Lower lobe of right lung (tissue), 2 donors: ENCODE data around the gene PIGK. TPM values are rescaled to one million over a fixed set of nuclear protein-coding genes. Genes with fewer than 3 reads are reported as not detected.

ENCODE experiments used
- ATAC-seq, 2 donors: fragments of 200-7000 bp; cut with Tn5 transposase; one replicate each; pipeline ENCODE4 v1.9.1; 2020 to 2022; ENCODE audit warnings: mild to moderate bottlenecking in 2 of 2, moderate library complexity in 2 of 2
- DNase-seq: peaks from one replicate; pipeline ENCODE4 v3.0.0-alpha.2; 2020
- H3K27ac ChIP-seq: fragments of 200-600 bp; one replicate; pipeline ENCODE4 v1.8.0; 2022
- H3K27me3 ChIP-seq: fragments of 200-600 bp; one replicate; pipeline ENCODE4 v1.8.0; 2022; ENCODE audit warnings: low read depth
- H3K36me3 ChIP-seq: fragments of 200-600 bp; one replicate; pipeline ENCODE4 v1.8.0; 2022; ENCODE audit warnings: mild to moderate bottlenecking
- H3K4me1 ChIP-seq: fragments of 200-600 bp; one replicate; pipeline ENCODE4 v1.8.0; 2022
- H3K4me3 ChIP-seq: fragments of 200-600 bp; one replicate; pipeline ENCODE4 v1.8.0; 2022; ENCODE audit warnings: mild to moderate bottlenecking
- H3K9me3 ChIP-seq: fragments of 200-600 bp; one replicate; pipeline ENCODE4 v1.8.0; 2022
- intact Hi-C: fragments of 100-400 bp; cut with DNase I; formaldehyde crosslinking; loops from one replicate; pipeline ENCODE4 v1.11.0; 2022
- total RNA-seq: library from RNA; stranded (reverse); fragmentation: NEBNext Ultra II Directional; extraction: Animal tissue kit (Norgen Biotek cat#: 25700); gene quantifications from one replicate; pipeline ENCODE4 v1.2.1, GENCODE V29; 2021
- TF ChIP-seq, protein P1 (sequence below): fragments of 200-600 bp; IDR thresholded peaks from one replicate; pipeline ENCODE4 v1.8.0; 2022; ENCODE audit warnings: antibody characterized with exemption, mild to moderate bottlenecking
- donor health status: DM: no; HTN: yes; CAD: no; lungs with severe emphysema.

Gene PIGK
- total RNA-seq, 1 donor from 2014 or later, result 27.1 TPM

DNA sequence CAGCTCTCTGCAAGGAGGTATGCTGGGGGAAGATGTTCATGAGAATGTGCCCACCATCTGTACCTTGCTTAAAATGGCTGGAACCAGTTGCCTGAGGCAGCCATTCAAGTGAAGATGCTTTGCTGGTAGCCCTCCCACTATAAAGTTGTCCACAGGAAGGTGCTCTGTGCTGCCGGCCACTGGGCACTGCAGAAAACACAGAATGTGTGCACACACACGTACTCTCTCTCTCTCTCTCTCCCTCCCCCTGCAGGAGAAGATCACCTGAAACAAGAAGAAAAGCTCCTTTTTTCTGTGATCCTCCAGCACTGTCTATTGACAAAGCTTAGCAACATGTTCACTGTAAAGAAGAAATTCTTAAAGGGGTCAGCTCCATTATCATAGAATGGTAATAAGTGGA is 134.8 kb downstream of the PIGK start:
- no peak for ATAC-seq
- no peaks in the 10 kb centered on the region for H3K27me3 ChIP-seq
- intact Hi-C loops, result no loop called here
- TF ChIP-seq, protein P1, sequence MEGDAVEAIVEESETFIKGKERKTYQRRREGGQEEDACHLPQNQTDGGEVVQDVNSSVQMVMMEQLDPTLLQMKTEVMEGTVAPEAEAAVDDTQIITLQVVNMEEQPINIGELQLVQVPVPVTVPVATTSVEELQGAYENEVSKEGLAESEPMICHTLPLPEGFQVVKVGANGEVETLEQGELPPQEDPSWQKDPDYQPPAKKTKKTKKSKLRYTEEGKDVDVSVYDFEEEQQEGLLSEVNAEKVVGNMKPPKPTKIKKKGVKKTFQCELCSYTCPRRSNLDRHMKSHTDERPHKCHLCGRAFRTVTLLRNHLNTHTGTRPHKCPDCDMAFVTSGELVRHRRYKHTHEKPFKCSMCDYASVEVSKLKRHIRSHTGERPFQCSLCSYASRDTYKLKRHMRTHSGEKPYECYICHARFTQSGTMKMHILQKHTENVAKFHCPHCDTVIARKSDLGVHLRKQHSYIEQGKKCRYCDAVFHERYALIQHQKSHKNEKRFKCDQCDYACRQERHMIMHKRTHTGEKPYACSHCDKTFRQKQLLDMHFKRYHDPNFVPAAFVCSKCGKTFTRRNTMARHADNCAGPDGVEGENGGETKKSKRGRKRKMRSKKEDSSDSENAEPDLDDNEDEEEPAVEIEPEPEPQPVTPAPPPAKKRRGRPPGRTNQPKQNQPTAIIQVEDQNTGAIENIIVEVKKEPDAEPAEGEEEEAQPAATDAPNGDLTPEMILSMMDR, result no peak
- no peaks in the 10 kb centered on the region for H3K36me3 ChIP-seq
- H3K27ac ChIP-seq, result no peak overlapping the region
- H3K4me3 ChIP-seq, result no peak overlapping the region
- H3K9me3 ChIP-seq, result no peaks in the 10 kb centered on the region
- no peaks in the 10 kb centered on the region for H3K4me1 ChIP-seq
- DNase-seq, result no peak

DNA sequence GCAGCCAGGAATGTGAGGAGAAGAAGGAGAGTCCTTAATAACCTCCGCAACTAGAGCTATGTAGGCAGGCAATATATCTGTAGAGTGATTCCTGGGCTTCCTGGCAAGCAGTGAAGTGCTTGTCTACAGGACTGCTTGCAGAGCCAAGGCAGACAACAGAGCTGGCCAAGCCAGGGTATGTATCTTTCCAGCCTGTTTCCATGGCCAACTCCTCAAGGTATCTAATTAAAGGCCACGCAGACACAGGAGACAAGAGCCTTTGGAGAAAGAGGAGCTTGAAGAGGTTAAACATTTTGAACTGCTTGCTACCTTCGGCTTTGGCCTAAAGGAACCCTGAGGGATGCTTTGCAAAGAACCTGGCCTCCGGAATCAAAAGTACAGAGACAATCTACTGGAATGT is 137.4 kb downstream of the PIGK start:
- Histone ChIP-seq H3K4me1 (no peaks in the 10 kb centered on the region), H3K27me3 (no peaks in the 10 kb centered on the region), H3K9me3 (no peaks in the 10 kb centered on the region), H3K36me3 (no peaks in the 10 kb centered on the region), H3K27ac (no peak overlapping the region), H3K4me3 (no peak overlapping the region)
- intact Hi-C loops, result no loop called here
- no peak for DNase-seq
- TF ChIP-seq, protein P1, result no peak
- peak in 1 of 2 donors; percentile 46 for ATAC-seq

DNA sequence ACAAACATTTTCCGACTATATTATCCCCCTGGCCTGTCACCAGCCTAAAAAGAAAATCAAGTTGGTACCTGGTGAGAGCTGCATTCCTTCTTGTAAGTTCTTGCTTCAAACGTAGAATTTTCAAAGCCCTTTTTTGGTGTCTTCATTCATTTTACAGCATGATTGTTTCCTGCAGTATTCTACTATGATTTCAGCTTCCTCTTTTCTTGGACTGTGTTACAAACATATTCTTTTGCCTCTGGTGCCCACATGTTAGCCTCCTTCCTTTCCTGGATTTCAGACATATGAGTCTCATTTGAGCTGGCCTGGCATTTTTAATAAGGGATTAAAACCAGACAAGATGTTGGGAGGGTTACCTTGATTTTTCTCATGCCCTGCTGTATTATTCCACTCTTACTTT is 142.5 kb downstream of the PIGK start:
- ATAC-seq (no peak), DNase-seq (no peak)
- no peaks in the 10 kb centered on the region for H3K36me3 ChIP-seq
- no peak overlapping the region for H3K27ac ChIP-seq
- no peaks in the 10 kb centered on the region for H3K4me1 ChIP-seq
- TF ChIP-seq, protein P1, result no peak
- intact Hi-C loops, result no loop called here
- no peaks in the 10 kb centered on the region for H3K27me3 ChIP-seq
- no peaks in the 10 kb centered on the region for H3K9me3 ChIP-seq
- H3K4me3 ChIP-seq, result no peak overlapping the region

DNA sequence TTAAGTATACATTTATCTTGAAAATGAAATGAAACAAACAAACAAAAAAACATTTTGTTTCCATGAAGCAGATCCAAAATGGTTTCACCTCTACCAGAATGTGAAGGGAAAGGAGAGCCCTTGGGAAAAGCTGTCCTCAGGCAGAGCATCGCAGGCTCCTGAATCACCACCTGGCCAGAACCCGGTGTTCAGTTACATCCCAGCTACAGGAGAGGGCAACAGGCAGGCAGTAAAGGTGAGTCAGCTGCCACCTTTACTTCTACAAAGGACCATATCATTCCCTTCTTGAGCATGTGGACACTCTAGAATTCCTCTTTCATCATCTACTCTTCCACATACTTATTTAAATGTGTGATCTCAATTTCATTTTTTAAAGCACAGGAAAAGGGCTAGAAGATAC is 151.2 kb downstream of the PIGK start:
- Histone ChIP-seq H3K4me3 (no peak overlapping the region), H3K9me3 (no peaks in the 10 kb centered on the region), H3K27me3 (no peaks in the 10 kb centered on the region), H3K36me3 (no peaks in the 10 kb centered on the region), H3K4me1 (no peaks in the 10 kb centered on the region), H3K27ac (no peak overlapping the region)
- no peak for DNase-seq
- intact Hi-C loops, result no loop called here
- ATAC-seq, result no peak
- TF ChIP-seq, protein P1, result no peak

DNA sequence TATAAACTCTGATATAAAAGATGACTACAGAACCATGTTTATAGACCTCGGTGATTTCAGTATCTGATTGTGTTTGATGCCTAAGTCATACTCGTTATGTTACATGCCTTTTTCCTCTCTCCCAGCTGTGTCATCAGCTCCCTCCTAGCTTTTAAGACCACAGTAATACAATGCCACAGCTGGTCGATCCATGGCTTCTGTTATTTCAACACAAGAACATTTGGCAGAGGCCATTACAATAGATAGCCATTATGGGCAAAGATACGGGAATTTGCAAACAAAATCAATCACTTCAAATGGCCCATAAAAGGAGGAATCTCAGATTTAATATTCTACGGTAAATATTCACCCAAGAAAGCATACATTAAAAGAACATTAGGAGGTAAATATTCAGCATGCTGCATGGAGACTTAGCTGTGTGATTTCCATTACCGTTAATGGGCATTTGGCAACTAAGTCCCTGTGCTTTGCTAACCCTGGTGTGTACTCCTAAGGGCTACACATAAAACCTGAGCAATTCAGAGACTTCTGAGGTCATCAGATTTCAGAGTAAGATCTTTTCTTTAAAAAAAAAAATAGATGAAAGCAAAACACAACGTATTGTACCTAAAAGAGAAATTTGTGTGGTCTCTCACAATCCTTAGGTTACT is 153.4 kb downstream of the PIGK start:
- Histone ChIP-seq H3K9me3 (no peaks in the 10 kb centered on the region), H3K4me1 (no peaks in the 10 kb centered on the region), H3K27ac (no peak overlapping the region), H3K27me3 (no peaks in the 10 kb centered on the region), H3K36me3 (no peaks in the 10 kb centered on the region), H3K4me3 (no peak overlapping the region)
- TF ChIP-seq, protein P1, result no peak
- no peak for ATAC-seq
- DNase-seq, result no peak
- intact Hi-C loops, result no loop called here
